WTC11 (cell line): Measurements from ENCODE around the gene TBC1D20.

Source experiments
- ATF1 ChIP-seq: sonication (generic); formaldehyde crosslinking; IDR thresholded peaks from 2 replicates; pipeline ENCODE4 v1.8.1; 2023; ENCODE audit warnings: mild to moderate bottlenecking, moderate library complexity, missing genetic modification reagents
- CTCF ChIP-seq: fragments of 200-600 bp; IDR thresholded peaks from 2 replicates; pipeline ENCODE4 v1.8.0; 2022; ENCODE audit warnings: antibody characterized with exemption
- ZNF138 ChIP-seq: sonication (generic); formaldehyde crosslinking; conservative IDR thresholded peaks from 2 replicates; pipeline ENCODE4 v1.8.1; 2022; ENCODE audit warnings: mild to moderate bottlenecking, moderate library complexity, missing genetic modification reagents
- ZNF671 ChIP-seq: fragments of 250-450 bp; sonication (Bioruptor Pico); IDR thresholded peaks from 2 replicates; pipeline ENCODE4 v1.8.0; 2021; ENCODE audit warnings: mild to moderate bottlenecking
- TF ChIP-seq, protein P1 (sequence below): sonication (generic); formaldehyde crosslinking; conservative IDR thresholded peaks from 2 replicates; pipeline ENCODE4 v1.8.1; 2022; ENCODE audit warnings: mild to moderate bottlenecking, missing genetic modification reagents

DNA sequence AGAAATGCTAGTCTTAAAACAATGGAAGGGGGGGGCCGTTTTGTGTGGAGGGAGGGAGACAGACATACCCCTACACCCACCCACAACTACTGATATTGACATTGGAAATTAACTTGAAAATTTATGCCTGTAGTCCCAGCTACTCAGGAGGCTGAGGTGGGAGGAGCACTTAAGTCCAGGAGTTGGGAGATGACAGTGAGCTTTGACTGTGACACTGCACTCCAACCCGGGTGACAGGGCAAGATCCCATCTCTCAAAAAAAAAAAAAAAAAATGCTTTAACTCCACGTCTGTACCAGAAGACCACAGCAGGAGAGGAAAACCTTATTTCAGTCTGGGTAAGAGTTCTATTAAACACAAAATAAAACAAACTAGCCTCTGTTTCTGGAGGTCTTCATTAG, 2.2 kb downstream of the TBC1D20 start:
- TF ChIP-seq ZNF671 (CRISPR knock-in tag): no peak
- no peak for TF ChIP-seq CTCF
- TF ChIP-seq ATF1 (CRISPR knock-in tag): no peak
- no peak for TF ChIP-seq ZNF138 (CRISPR knock-in tag)
- TF ChIP-seq, protein P1, sequence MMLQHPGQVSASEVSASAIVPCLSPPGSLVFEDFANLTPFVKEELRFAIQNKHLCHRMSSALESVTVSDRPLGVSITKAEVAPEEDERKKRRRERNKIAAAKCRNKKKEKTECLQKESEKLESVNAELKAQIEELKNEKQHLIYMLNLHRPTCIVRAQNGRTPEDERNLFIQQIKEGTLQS (CRISPR knock-in tag): no peak
